HG03575 (cell line): ENCODE results near the gene GIT2.
"Not testable (repeated sequence)": the region's sequence is repeated elsewhere in the genome, so short reads cannot be mapped to it uniquely, and the experiment has no call there.

ENCODE experiments used
- ATAC-seq: cut with Tn5 transposase; IDR thresholded peaks from one replicate; pipeline ENCODE4 v1.9.1; 2021; ENCODE audit not compliant: unreplicated experiment, insufficient number of reproducible peaks, low FRiP score; ENCODE audit errors: extremely low read depth

The GIT2 gene

GRCh38 chr12:109929326-109929725 lies 66.8 kb downstream of the GIT2 start:
- not testable (repeated sequence) for ATAC-seq

GRCh38 chr12:109928058-109928656 lies 68.0 kb downstream of the GIT2 start:
- no peak for ATAC-seq

GRCh38 chr12:109927622-109928021 lies 68.5 kb downstream of the GIT2 start:
- no peak for ATAC-seq

GRCh38 chr12:109926488-109927210 lies 69.5 kb downstream of the GIT2 start:
- no peak for ATAC-seq

DNA sequence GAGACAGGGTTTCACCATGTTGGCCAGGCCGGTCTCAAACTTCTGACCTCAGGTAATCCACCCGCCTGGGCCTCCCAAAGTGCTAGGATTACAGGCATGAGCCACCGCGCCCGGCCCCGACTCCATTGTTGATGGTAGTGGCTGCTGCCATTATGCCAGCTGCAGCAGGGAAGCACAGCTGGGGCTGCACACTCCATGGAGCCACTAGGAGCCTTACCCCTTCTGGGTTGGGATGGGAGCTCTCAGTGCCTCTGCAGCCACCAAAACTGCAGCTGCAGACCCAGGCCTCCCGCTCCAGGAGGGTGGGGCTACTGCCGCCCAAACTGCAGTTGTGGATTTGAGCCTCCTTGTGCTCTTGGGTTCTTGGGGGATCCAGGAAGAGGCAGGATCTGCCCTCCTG lies 70.2 kb downstream of the GIT2 start:
- no peak for ATAC-seq

GRCh38 chr12:109925185-109925840 lies 70.9 kb downstream of the GIT2 start:
- ATAC-seq = no peak

DNA sequence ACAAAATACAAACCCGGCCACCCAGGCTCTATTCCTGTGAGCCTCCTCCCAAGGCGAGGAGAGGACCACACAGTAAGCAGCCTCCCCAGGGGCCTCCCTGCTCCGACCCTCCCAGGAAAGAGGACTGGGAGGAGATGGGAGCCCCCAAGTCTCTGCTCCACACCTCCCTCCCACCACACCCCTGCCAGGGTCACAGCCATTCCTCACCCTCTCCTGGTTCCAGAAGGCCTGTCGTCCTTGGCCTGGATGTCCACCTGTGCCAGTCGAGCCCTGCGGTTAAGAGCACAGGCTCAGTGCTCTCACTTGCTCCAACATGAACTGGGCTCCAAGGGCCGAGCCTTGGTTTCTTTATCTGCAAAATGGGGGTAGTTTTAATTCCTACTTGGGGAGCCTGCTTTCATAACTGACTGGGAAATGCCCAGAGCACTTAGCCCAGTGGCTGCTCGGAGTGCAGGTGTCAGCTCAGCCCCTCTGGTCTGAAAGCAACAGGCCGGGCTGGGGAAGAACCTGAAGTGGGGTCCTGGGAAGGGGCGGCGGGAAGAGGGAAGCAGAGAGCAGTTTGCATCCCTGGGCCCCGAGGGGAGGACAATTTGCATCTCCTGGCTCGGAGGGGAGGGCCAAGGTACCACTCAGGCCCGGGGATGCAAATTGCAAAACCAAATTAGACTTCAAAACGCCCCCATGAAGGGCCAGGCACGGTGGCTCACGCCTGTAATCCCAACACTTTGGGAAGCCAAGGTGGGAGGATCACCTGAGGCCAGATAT lies 72.5 kb downstream of the GIT2 start:
- no peak for ATAC-seq

DNA sequence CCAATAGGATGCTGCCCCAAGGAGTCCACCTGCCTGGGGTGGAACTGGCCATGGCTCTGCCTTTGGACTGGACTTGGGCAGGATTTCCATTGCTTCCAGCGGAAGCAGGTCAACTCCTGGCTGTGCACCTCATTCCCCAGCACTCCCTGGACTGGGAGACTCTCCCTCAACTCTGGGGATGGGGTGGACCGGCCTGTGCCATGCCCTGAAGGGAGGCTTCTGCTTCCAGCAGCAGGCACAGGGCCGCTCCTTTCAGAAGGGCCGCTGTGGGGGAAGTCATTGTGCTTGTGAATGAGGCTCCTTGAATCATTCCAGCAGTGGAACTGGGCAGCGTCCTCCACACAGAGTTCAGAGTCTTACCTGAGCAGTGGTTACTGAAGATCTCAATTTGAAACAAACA lies 73.1 kb downstream of the GIT2 start:
- ATAC-seq = no peak

- no peak for ATAC-seq
These were observed 74.2 kb downstream of the GIT2 start for GRCh38 chr12:109921982-109922381.

DNA sequence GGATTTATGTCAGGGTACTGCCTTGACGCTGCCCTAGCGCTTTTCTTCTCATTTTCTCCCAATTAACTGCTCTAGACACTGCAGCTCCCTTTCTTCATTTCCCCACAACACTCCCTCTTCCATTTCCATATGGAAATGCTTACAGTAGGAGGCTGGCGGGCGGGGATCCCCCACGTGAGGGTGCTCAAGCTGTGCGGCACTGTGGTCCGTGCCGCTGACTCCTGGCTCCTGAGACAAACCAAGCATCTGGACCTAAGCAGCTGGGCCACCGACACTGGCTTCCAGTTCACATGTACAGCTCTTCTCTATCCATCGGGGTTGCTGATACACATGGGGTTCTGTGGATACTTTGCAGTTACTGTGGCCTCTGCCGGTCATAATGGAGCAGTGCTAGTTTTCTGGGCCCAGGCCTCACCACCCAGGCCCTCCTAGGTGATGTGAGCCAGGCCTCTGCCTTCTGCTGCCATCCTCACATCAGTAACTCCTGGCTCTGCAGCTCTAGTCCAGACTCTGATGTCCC lies 75.8 kb downstream of the GIT2 start:
- no peak for ATAC-seq

- no peak for ATAC-seq
These were observed 76.7 kb downstream of the GIT2 start for GRCh38 chr12:109919456-109919855.

GRCh38 chr12:109916045-109916444 lies 80.1 kb downstream of the GIT2 start:
- ATAC-seq = no peak

DNA sequence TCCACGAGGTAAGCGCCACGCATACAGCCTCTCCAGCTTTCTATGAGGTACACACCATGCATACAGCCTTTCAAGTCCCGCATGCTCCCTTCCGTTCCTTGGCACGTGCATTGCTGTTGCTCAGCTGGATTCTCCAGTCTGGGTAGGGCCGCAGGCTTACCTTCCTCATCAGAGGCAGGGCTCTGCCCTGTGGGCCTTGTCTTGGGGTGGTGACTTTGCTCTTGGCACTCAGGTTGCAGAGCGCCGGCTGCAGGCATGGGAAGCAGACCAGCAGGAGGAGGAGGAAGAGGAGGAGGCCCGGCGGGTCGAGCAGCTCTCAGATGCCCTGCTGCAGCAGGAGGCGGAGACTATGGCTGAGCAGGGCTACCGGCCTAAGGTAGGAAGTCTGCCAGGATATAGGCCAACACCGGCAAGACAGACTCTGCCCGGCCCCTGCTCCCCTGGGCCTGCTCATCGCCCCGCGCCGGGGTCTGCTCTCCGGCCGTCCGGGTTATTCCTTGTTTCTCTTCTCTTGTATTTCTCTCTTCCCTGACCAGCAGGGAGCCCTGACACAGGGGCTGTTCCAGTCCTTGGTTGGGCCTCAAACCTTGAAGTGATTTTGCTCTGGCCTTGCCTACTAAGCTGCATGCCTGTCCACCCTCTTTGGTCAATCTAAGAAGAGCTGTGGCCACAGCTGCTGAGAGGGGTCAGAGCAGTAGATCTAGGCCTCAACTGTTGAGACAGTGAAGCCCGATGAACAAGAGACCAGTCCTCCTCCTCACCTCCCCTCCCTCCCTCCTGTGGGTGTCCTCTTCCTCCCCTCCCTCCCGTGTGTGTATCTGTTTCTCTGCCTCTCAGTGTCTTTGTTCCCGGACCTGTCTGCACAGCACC lies 80.8 kb downstream of the GIT2 start:
- ATAC-seq = no peak

- ATAC-seq = no peak
These were observed 81.7 kb downstream of the GIT2 start for GRCh38 chr12:109914461-109914860.

DNA sequence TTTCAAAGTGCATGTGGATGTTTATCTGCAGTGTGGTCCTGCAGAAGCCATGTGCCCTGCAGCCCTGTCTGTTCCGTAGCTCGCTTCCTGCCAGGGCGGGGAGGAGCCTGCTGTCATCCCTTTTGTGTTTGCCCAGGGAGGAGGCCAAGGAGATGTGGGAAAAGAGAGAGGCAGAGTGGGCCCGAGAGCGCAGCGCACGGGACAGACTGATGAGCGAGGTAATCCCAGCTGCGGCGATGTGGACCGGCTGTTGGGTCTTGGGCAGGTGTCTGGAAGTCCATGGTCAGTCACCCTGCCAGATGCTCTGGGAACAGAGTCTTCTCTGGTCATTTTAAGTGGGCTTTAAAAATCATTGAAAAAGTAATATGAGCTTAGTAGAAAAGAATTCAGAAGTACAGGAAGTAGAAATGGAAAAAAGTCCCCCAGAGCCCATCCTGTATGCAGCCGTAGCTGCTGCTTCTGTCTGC lies 83.3 kb downstream of the GIT2 start:
- ATAC-seq = no peak

- no peak for ATAC-seq
These were observed 85.2 kb downstream of the GIT2 start for GRCh38 chr12:109910969-109911348.

DNA sequence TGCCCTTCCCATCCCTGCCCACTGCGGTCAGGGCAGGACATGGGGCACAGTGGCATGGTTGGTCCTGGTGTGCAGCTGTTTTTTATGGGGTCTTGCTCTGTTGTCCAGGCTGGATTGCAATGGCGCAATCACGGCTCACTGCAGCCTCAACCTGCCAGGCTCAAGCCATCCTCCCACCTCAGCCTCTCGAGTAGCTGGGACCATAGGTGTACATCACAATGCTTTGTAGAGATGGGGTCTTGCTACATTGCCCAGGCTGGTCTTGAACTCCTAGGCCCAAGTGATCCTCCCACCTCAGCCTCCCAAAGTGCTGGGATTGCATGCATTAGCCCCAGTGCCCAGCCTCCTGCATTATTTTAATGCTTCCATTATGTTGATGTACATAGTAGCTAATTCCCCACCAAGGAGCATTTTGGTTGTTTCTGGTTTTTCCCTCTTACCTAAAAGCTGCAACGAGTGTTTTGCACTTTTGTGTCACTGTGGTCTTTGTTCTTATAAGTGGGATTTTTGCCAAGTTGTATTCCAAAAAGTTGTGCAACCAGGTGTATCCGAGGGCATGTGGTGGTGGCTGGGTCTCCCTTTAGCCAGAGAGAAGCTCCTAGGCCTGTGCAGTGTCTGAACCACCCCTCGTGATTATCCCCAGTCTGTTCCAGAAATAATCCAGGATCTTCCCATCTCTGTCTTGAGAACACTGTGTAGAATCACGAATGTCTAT lies 85.8 kb downstream of the GIT2 start:
- ATAC-seq = no peak

- no peak for ATAC-seq
These were observed 90.9 kb downstream of the GIT2 start for GRCh38 chr12:109905301-109905700.
